Measurements from ENCODE around the gene LATS1.
"Not testable (repeated sequence)": the region's sequence is repeated elsewhere in the genome, so short reads cannot be mapped to it uniquely, and the experiment has no call there.

Gene LATS1

DNA sequence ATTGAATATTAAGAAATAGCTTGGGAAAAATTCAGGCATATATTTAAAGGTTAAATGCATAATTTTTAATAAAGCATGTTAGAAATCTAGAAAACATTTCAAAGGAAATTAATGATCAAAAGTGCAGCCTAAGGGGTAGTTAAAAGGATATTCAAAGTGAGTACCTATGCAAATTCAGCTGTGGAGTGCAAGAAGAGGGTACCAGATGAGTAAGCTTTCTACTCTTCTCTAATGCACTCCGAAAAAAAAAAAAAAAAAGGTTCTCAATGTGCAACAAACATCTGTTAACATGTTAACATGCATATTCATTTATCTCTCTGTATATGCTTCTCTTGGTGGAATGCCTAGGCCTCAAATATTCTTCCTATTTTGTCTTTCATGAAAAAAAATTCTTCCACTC is 37.4 kb downstream of the LATS1 start:
- DNase-seq: no peak
- in situ Hi-C loops (cut with HindIII; ENCODE audit: low pct_ligation_motif_present, low sequenced_read_pairs): no loop called here
- no peak overlapping the region for H3K27ac ChIP-seq
- no peaks in the 10 kb centered on the region for H3K27me3 ChIP-seq (replicated peaks)
- peaks cover 40% of the 10 kb centered on the region for H3K36me3 ChIP-seq (replicated peaks)
- no peak overlapping the region for H3K4me3 ChIP-seq (ENCODE audit: low read depth, low read length)
- no peak for TF ChIP-seq CTCF (IDR thresholded peaks at IDR 0.05; ENCODE audit: low read depth, low read length, missing control alignments)

DNA sequence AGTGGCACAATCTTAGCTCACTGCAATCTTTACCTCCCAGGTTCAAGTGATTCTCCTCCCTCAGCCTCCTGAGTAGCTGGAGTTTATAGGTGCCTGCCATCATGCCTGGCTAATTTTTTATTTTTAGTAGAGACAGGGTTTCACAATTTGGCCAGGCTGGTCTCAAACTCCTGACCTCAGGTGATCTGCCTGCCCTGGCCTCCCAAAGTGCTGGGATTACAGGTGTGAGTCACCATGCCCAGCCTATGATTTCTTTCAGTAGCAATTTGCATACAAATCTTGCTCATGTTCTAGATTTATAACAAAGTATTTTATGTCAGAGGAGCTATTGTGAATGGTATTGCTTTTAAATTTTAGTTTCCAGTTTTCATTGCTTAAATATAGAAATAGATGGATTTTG is 45.6 kb downstream of the LATS1 start:
- H3K27ac ChIP-seq; H3K27me3 ChIP-seq (replicated peaks); DNase-seq; H3K4me3 ChIP-seq (ENCODE audit: low read depth, low read length); in situ Hi-C loops (cut with HindIII; ENCODE audit: low pct_ligation_motif_present, low sequenced_read_pairs): not testable (repeated sequence)
- H3K36me3 ChIP-seq (replicated peaks): peaks cover 51% of the 10 kb centered on the region

DNA sequence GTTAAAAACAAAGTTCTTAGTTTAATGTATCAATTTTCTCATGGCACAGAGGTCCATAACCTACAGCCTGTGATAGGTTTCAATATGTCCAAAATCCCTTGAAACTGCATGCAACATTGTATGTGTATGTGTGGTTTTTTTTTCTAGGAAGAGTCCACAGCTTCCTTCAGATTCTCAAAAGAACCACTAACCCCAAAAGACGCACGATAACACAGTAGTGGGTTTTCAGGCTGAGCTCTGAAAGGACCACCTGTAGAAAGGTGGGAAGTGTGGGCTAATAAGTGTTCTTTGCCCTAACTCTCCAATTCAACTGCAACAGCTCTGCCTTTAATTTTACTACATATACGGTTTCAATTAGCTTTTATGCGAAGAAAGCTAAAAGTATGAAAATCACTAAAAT is 57.9 kb downstream of the LATS1 start:
- H3K36me3 ChIP-seq (replicated peaks): peaks cover 25% of the 10 kb centered on the region
- DNase-seq: no peak
- in situ Hi-C loops (cut with HindIII; ENCODE audit: low pct_ligation_motif_present, low sequenced_read_pairs): no loop called here
- TF ChIP-seq CTCF (IDR thresholded peaks at IDR 0.05; ENCODE audit: low read depth, low read length, missing control alignments): no peak
- H3K27ac ChIP-seq: no peak overlapping the region
- no peaks in the 10 kb centered on the region for H3K27me3 ChIP-seq (replicated peaks)
- H3K4me3 ChIP-seq (ENCODE audit: low read depth, low read length): no peak overlapping the region

DNA sequence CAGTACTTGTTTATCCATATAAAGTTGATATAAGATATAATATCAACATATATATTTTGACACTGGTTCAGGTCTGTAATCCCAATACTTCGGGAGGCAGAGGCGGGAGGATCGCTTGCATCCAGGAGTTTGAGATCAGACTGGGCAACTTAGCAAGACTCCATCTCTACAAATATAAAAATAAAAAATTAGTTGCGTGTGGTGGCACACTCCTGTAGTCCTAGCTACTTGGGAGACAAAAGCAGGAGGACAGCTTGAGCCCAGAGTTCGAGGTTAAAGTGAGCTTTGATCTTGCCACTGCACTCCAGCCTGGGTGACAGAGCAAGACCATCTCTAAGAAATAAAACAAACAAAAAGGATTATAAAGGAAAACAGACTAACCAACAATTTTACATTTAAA is 60.5 kb downstream of the LATS1 start:
- Histone ChIP-seq H3K27ac (no peak overlapping the region), H3K27me3 (replicated peaks) (no peaks in the 10 kb centered on the region), H3K36me3 (replicated peaks) (peaks cover 16% of the 10 kb centered on the region), H3K4me3 (ENCODE audit: low read depth, low read length) (no peak overlapping the region)
- in situ Hi-C loops (cut with HindIII; ENCODE audit: low pct_ligation_motif_present, low sequenced_read_pairs): no loop called here
- DNase-seq: no peak
- TF ChIP-seq CTCF (IDR thresholded peaks at IDR 0.05; ENCODE audit: low read depth, low read length, missing control alignments): no peak

DNA sequence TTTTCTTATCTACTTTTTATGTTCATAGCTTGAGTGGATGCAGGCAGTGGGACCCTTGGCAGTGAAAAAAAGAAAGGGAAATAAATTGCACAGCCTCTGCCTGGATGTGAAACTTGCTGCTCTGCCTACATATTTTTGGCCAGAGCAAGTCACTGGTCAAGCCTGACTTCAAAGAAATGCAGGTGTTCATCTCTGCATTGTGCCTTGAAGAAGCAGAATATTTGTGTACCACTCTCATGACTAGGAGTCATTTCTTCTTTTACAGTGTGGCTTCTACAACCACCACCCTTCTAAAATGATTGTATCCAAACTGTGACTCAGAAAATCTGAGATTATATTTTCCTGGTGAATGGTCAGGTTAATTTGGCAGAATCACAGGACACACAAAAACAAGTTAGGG is 66.8 kb downstream of the LATS1 start:
- no peaks in the 10 kb centered on the region for H3K36me3 ChIP-seq (replicated peaks)
- no peak overlapping the region for H3K27ac ChIP-seq
- H3K4me3 ChIP-seq (ENCODE audit: low read depth, low read length): no peak overlapping the region
- in situ Hi-C loops (cut with HindIII; ENCODE audit: low pct_ligation_motif_present, low sequenced_read_pairs): no loop called here
- no peak for DNase-seq
- no peak for TF ChIP-seq CTCF (IDR thresholded peaks at IDR 0.05; ENCODE audit: low read depth, low read length, missing control alignments)
- no peaks in the 10 kb centered on the region for H3K27me3 ChIP-seq (replicated peaks)

GRCh38 chr6:149648148-149649145 is 69.5 kb downstream of the LATS1 start, which contains the start of gene KATNA1:
TSS of gene KATNA1 (minus strand) at chr6:149648714. CDS start at chr6:149638547, 10,167 bp downstream.
- Histone ChIP-seq H3K27me3 (replicated peaks) (no peaks in the 10 kb centered on the region), H3K4me3 (ENCODE audit: low read depth, low read length) (peak within 1 kb of the TSS; percentile 92), H3K27ac (no peak within 1 kb of the TSS), H3K36me3 (replicated peaks) (no peaks in the 10 kb centered on the region)
- peak; percentile 47 for DNase-seq
- no peak for TF ChIP-seq CTCF (IDR thresholded peaks at IDR 0.05; ENCODE audit: low read depth, low read length, missing control alignments)
- in situ Hi-C loops (cut with HindIII; ENCODE audit: low pct_ligation_motif_present, low sequenced_read_pairs): no loop called here
